ENCODE results near the gene NOVA2.

NOVA2 gene

GRCh38 chr19:45895519-45895972 lies 78.1 kb downstream of the NOVA2 start:
- no peak for DNase-seq (ENCODE audit: low spot score)

- DNase-seq (ENCODE audit: low spot score) = no peak
Observed at GRCh38 chr19:45890877-45891276, 82.8 kb downstream of the NOVA2 start.

- no peak for DNase-seq (ENCODE audit: low spot score)
Observed at GRCh38 chr19:45889210-45889885, 84.3 kb downstream of the NOVA2 start.

GRCh38 chr19:45887200-45887710 lies 86.4 kb downstream of the NOVA2 start:
- no peak for DNase-seq (ENCODE audit: low spot score)

GRCh38 chr19:45886427-45887199 lies 87.1 kb downstream of the NOVA2 start:
- peak; percentile 92 for DNase-seq (ENCODE audit: low spot score)

- peak; percentile 86 for DNase-seq (ENCODE audit: low spot score)
Observed at GRCh38 chr19:45885556-45886426, 87.9 kb downstream of the NOVA2 start, which contains the start of gene IRF2BP1. Gene IRF2BP1, minus strand, starts transcription at chr19:45886141. Its CDS starts 367 bp downstream, at chr19:45885774.

- DNase-seq (ENCODE audit: low spot score) = no peak
Observed at GRCh38 chr19:45884682-45885555, 88.7 kb downstream of the NOVA2 start.

- DNase-seq (ENCODE audit: low spot score) = no peak
Observed at GRCh38 chr19:45883881-45884681, 89.6 kb downstream of the NOVA2 start.
